OCI-M2 (cell line): ENCODE results near the gene GRM4.

Source experiments
- DNase-seq: peaks from one replicate; lab custom pipeline; 2025; ENCODE audit not compliant: unreplicated experiment; lab: John Stamatoyannopoulos, UW

The GRM4 gene

DNA sequence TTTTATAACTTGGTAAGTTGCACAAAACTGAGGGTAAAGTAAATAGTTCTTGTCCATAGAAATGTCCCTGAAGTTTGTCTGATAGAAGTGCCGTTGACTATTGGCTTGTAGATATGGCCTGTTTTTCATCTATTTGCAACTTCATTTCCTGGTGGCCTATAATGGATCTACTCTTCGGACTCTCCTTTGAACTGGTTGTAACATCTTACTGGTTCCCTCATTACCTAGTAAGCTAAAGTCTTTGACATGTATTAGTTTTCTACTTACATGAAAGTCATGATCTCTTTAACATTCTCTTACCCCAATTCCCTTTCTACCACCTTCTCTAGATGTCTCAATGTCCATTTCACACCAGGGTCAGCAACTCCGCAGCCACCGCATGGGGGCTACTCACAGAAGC lies 146.3 kb downstream of the GRM4 start:
- DNase-seq: no peak

DNA sequence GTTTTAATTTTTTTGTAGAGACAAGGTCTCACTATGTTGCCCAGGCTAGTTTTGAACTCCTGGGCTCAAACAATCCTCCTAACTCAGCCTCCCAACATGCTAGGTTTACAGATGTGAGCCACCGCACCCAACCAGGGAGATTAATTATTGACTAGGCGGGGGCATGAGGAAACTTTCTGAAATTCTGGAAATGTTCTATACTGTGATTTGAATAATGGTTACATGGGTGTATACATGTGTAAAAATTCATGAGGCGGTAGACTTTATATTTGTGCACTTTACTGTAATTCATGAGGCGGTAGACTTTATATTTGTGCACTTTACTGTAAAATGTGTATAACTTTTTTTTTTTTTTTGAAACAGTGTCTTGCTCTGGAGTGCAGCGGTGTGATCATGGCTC lies 147.2 kb downstream of the GRM4 start:
- no peak for DNase-seq

DNA sequence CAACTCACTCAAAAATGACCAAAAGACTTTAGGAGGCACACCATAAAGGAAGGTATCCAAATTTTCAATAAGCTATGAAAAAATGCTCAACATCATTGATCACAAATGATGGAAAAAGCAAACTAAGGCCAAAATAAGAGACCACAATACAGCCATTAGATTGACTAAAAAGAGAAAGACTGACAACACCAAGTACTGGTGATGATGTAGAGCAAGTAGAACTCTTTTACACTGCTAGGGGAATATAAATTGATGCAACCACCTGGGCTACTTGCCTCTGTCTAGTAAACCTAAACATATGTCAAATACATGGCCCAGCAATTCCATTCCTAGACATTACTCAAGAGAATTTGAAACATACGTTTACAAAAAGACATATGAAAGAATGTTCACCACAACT lies 148.6 kb downstream of the GRM4 start:
- DNase-seq: no peak

DNA sequence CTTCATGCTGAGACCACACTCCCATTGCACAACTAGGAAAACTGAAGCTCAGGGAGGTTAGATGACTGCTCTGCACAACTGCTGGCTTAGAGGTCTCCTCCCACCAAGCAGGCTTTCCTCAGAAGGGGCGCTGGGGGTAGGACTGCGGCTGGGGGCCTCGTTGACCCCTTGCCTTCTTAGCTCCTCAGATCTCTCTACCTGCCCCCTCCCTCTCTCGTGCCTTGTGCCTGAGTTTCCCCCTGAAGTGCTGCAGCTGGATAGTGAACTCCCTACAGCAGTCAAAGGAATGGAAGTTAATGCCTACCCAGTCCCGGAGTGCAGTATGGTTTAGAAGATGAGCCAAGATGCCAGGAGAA lies 149.8 kb downstream of the GRM4 start:
- DNase-seq: no peak

GRCh38 chr6:33995309-33996119 lies 150.4 kb downstream of the GRM4 start:
- DNase-seq: no peak

- no peak for DNase-seq
Measured at GRCh38 chr6:33994472-33995308, 151.2 kb downstream of the GRM4 start.

DNA sequence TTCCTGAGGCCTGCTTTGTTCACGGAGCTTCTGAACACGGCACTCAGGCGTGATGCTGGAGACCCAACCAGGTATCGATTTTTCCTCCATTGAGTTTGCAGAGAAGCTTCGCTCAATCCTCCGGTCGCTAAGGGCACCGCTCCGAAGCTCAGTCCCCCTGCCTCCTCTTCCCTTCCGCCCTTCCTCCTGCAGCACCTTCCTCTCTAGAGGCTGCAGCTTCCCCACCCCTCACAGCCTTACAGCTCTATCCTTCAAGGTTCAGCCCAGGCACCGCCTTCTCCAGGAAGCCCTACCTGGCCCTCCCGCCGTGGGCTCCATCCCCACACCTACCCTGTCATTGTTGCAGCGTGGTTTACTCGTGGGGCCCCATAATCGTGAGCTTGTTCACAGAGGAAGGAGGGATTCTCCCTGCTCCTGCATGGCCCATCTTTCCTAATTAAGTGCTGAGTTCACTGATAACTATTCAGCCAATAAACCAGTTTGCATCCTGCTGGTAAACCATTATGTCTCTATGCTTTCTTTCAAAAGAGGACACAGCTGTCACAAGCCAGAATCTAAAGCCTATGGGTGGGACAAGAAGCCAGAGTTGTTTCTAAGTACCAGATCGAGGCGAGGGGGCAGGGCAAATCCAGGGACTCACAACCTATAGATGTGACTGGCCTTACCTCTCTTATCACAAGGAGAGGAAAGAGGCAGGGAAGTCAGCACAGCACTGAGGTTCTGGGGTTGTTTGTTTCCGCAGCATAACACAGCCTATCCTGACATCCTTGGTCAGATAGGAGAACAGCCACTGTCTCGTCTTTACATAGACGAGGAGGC lies 152.0 kb downstream of the GRM4 start:
- DNase-seq: no peak

DNA sequence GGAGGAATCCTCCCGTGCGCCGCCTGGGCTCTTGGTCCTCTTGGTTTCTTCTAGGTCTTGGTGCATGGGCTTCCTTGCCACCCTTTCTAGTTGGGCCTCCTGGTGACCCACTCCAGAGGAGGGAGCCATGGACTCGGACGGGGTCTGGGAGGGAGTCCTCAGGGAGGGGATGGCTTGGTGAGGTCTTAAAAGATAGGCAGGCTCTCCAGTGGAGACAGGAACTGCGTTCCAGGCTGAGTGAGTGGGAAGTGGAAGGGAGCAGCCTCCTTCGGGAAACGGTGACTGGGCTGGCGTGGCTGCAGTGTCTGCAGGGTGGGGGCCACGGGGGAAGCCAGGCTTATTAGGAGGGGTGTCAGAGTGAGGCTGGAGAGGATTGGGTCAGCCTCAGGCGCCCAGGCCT lies 152.8 kb downstream of the GRM4 start:
- no peak for DNase-seq

- DNase-seq: no peak
Measured at GRCh38 chr6:33992191-33992590, 153.7 kb downstream of the GRM4 start.

DNA sequence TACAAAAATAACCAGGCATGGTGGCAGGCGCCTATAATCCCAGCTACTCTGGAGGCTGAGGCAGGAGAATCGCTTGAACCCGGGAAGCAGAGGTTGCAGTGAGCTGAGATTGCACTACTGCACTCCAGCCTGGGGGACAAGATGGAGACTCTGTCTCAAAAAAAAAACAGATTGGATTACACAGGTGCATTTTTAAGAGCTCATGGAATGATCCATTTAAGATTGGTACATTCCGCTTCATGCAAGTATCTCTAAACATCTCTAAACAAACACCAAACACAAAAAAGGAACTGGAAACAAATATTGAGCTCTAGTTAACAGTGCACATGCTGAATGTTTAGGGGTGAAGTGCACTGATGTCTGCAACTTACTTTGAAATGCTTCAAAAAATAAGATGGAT lies 154.3 kb downstream of the GRM4 start:
- no peak for DNase-seq

DNA sequence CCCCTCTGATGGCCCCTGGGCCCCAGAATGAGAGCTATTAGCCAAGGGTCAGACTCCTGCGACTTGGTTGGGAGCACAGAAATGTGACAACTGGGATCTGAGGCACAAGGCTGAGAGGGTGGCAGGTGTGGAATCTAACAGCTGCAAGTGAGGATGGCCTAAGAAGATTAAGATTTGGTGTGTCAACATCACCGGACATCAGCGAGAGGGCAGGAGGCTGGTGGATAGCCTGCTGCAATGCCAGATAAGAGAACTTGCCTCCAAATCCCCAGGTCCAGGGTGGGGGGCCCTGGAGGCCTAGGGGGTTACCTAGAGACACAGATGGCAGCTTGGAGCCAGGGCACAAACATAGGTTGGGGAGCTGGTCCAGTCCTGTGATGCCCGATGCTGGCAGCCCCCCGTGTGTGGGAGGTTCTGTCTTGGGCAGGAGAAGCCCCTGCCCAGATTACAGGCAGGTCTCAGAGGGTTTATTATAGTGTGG lies 155.8 kb downstream of the GRM4 start:
- no peak for DNase-seq

DNA sequence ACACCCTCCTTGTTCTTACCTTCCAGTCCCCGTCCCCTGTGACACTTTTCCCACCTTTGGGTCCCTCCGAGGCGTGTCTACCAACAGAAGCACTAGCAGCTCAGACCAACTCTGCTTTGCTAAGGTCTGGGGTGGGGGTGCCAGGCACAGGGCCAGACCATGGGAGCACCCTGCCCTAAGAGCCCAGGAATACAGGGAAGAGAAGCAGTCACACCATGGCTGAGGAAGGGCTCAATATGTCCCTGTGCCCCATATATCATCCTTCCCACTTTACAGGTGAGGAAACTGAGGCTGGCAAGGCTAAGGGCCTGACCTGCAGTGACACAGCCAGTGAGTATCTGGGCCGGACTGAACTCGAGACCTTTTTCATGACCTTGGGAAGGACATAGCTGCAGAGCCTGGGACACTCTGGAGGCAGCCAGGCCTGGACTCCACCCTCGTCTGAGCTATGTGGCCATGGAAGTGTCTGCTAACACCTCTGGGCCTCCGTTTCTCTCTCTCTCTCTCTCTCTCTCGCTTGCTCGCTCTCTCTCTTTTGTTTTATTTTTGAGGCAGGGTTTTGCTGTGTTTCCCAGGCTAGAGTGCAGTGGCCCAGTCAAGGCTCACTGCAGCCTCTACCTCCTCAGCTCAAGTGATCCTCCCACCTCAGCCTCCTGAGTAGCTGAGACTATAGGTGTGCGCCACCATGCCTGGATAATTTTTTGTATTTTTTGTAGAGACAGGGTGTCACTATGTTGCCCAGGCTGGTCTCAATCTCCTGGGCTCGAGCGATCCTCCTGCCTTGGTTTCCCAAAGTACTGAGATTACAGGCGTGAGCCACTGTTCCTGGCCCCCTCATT lies 156.7 kb downstream of the GRM4 start:
- DNase-seq: no peak

- no peak for DNase-seq
Measured at GRCh38 chr6:33988121-33989015, 157.5 kb downstream of the GRM4 start.

GRCh38 chr6:33987531-33988021 lies 158.3 kb downstream of the GRM4 start:
- no peak for DNase-seq

DNA sequence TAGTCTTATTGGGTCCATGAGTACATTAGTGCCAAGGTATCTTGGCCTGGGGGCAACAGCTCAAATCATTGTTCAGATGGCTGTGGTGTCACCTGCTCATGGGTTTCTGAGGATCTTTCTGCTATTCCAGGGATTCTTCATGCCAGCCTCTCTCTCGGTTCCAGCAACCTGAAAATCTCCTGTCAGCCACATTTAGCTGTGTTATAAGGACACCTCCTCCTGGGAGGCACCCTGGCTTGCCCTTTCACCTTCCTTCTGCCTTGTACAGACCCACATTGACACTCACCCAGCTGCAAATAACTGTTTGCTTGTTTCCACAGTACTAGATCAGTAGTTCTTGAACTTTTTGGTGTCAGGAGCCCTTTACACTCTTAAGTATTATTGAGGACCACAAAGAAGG lies 159.9 kb downstream of the GRM4 start:
- no peak for DNase-seq

GRCh38 chr6:33985313-33985751 lies 160.6 kb downstream of the GRM4 start:
- DNase-seq: no peak

GRCh38 chr6:33984466-33985312 lies 161.2 kb downstream of the GRM4 start:
- no peak for DNase-seq

- no peak for DNase-seq
Measured at GRCh38 chr6:33983721-33984465, 162.0 kb downstream of the GRM4 start.
